ENCODE data around the gene TUBA1A. TPM values are rescaled to one million over a fixed set of nuclear protein-coding genes. Genes with fewer than 3 reads are reported as not detected.
A peak's percentile ranks its signal among the peaks of the same experiment; 100 is the strongest.

Gene TUBA1A
- total RNA-seq, 2 donors from 2014 or later: 166 to 298 TPM

DNA sequence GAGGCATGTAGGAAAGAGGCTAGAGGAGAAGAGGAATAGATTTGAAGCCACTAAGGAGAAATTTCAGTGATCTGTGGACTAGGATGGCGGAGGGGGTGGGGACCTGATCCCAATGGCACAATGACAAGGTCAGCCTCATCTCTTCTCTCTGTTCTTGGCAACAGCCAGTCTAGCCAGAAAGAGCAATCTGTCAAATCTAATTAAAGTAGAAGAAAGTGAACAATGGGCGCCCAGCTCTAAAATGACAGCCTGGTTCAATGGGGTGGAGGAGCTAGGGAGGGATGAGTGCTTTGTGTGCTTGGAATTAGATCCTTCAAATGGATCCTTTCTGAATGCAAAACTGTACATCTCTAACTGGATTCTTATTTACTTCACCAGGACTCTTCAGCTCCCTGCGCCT lies 38.8 kb upstream of the TUBA1A start:
- Mint-ChIP-seq H3K27ac (no peak overlapping the region), H3K36me3 (ENCODE audit: low read depth) (no peaks in the 10 kb centered on the region), H3K4me3 (no peak overlapping the region), H3K9me3 (no peaks in the 10 kb centered on the region), H3K4me1 (peaks cover 20% of the 10 kb centered on the region), H3K27me3 (ENCODE audit: insufficient read depth) (peaks cover 84% of the 10 kb centered on the region)
- Histone ChIP-seq H3K4me1 (ENCODE audit: control insufficient read depth, insufficient read depth, low read length) (peaks cover 3% of the 10 kb centered on the region), H3K27me3 (ENCODE audit: control insufficient read depth, insufficient read depth, low read length, poor library complexity, severe bottlenecking) (peaks cover 68% of the 10 kb centered on the region), H3K9me3 (ENCODE audit: control insufficient read depth, low read length) (no peaks in the 10 kb centered on the region), H3K36me3 (ENCODE audit: control insufficient read depth, insufficient read depth, low read length) (no peaks in the 10 kb centered on the region), H3K9ac (ENCODE audit: extremely low read depth, low read length, poor library complexity, severe bottlenecking) (no peak overlapping the region), H3K4me3 (ENCODE audit: low read length) (no peak overlapping the region), H3K27ac (ENCODE audit: low read depth, low read length) (peak overlapping the region; percentile 84)
- TF ChIP-seq, protein P1, sequence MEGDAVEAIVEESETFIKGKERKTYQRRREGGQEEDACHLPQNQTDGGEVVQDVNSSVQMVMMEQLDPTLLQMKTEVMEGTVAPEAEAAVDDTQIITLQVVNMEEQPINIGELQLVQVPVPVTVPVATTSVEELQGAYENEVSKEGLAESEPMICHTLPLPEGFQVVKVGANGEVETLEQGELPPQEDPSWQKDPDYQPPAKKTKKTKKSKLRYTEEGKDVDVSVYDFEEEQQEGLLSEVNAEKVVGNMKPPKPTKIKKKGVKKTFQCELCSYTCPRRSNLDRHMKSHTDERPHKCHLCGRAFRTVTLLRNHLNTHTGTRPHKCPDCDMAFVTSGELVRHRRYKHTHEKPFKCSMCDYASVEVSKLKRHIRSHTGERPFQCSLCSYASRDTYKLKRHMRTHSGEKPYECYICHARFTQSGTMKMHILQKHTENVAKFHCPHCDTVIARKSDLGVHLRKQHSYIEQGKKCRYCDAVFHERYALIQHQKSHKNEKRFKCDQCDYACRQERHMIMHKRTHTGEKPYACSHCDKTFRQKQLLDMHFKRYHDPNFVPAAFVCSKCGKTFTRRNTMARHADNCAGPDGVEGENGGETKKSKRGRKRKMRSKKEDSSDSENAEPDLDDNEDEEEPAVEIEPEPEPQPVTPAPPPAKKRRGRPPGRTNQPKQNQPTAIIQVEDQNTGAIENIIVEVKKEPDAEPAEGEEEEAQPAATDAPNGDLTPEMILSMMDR (conservative IDR thresholded peaks at IDR 0.05): no peak
- WGBS, 2 experiments (ENCODE audit: insufficient coverage in 1 of 2, insufficient read length in 1 of 2): 93 to 100% methylated on average over 1 to 3 of the region's 3 CpGs
- no peak for DNase-seq

DNA sequence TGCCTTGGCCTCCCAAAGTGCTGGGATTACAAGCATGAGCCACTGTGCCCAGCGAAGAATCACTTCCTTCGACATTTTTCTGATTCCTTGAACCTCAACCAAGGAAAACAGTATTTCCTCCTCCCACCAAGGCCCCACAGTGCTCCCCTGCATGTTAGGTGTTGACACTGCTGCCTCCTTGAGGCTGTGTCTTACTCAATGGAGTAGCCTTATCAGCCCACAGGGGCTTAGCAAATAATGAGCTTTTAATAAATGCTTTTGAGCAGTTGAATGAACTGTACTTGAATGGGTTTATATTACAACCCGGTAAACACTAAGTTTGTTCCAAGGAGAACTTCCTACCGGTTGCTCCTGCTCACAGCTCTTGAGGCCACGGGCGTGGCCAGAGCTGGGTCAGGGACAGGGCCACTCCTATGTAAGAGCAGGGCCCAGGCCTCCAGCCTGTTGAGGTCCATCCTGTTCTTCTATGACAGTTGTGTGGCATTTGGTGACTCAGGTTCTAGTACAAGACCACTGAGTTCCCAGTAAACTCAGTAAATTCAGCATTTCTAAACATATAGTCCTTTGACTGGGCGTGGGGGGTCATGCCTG lies 36.8 kb upstream of the TUBA1A start:
- no peak overlapping the region for H3K27ac Mint-ChIP-seq
- Histone ChIP-seq H3K36me3 (ENCODE audit: control insufficient read depth, insufficient read depth, low read length) (no peaks in the 10 kb centered on the region), H3K9ac (ENCODE audit: extremely low read depth, low read length, poor library complexity, severe bottlenecking) (no peak overlapping the region), H3K4me3 (ENCODE audit: low read length) (no peak overlapping the region), H3K4me1 (ENCODE audit: control insufficient read depth, insufficient read depth, low read length) (no peaks in the 10 kb centered on the region), H3K27ac (ENCODE audit: low read depth, low read length) (no peak overlapping the region), H3K9me3 (ENCODE audit: control insufficient read depth, low read length) (no peaks in the 10 kb centered on the region), H3K27me3 (ENCODE audit: control insufficient read depth, insufficient read depth, low read length, poor library complexity, severe bottlenecking) (peaks cover 58% of the 10 kb centered on the region)
- H3K9me3 Mint-ChIP-seq: no peaks in the 10 kb centered on the region
- peak; percentile 61 for DNase-seq
- WGBS, 2 experiments (ENCODE audit: insufficient coverage in 1 of 2, insufficient read length in 1 of 2): 87 to 89% methylated on average over 7 of the region's 7 CpGs
- peaks cover 81% of the 10 kb centered on the region for H3K27me3 Mint-ChIP-seq (ENCODE audit: insufficient read depth)
- peaks cover 14% of the 10 kb centered on the region for H3K4me1 Mint-ChIP-seq
- TF ChIP-seq, protein P1 (conservative IDR thresholded peaks at IDR 0.05): peak; percentile 23
- H3K36me3 Mint-ChIP-seq (ENCODE audit: low read depth): no peaks in the 10 kb centered on the region
- no peak overlapping the region for H3K4me3 Mint-ChIP-seq

DNA sequence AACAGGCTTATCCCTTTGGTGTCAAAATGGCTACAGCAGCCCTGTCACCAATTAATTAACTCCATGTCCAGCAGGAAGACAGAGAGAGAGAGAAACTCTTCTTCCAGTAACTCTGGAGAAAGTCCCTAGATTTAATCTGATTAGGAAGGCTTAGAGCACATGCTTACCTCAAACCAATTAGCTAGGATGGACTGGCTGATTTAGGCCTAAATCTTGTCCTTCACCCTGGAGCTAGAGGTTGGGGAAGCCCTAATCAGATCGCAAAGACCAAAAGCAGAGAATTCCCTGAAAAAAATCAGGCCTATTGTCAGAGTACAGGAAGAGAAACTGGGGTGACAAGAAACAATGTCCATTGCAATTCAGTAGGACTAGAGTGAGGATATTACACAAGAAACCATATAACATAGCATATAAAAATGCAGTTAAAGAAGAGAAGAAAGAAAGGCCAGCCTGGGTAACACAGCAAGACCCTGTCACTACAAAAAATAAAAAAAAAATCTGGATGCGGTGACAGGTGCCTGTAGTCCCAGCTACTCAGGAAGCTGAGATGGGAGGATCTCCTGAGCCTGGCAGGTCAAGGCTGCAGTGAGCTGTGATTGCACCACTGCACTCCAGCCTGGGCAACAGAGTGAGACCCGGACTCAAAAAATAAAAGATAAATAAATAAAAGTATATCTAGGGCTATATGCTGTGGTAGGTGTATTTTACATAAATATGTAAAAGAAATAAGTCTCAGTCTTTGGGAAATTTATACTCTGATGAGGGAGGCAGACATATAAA lies 34.9 kb upstream of the TUBA1A start:
- no peak overlapping the region for H3K4me3 Mint-ChIP-seq
- no peaks in the 10 kb centered on the region for H3K9me3 ChIP-seq (ENCODE audit: control insufficient read depth, low read length)
- no peaks in the 10 kb centered on the region for H3K4me1 ChIP-seq (ENCODE audit: control insufficient read depth, insufficient read depth, low read length)
- peaks cover 42% of the 10 kb centered on the region for H3K27me3 ChIP-seq (ENCODE audit: control insufficient read depth, insufficient read depth, low read length, poor library complexity, severe bottlenecking)
- H3K36me3 ChIP-seq (ENCODE audit: control insufficient read depth, insufficient read depth, low read length): no peaks in the 10 kb centered on the region
- no peak overlapping the region for H3K4me3 ChIP-seq (ENCODE audit: low read length)
- peaks cover 8% of the 10 kb centered on the region for H3K4me1 Mint-ChIP-seq
- 92 to 94% methylated on average over 2 of the region's 3 CpGs for WGBS, 2 experiments (ENCODE audit: insufficient coverage in 1 of 2, insufficient read length in 1 of 2)
- no peaks in the 10 kb centered on the region for H3K36me3 Mint-ChIP-seq (ENCODE audit: low read depth)
- no peak overlapping the region for H3K9ac ChIP-seq (ENCODE audit: extremely low read depth, low read length, poor library complexity, severe bottlenecking)
- TF ChIP-seq, protein P1 (conservative IDR thresholded peaks at IDR 0.05): no peak
- no peak for DNase-seq
- H3K9me3 Mint-ChIP-seq: no peaks in the 10 kb centered on the region
- H3K27ac ChIP-seq (ENCODE audit: low read depth, low read length): no peak overlapping the region
- H3K27ac Mint-ChIP-seq: no peak overlapping the region
- peaks cover 74% of the 10 kb centered on the region for H3K27me3 Mint-ChIP-seq (ENCODE audit: insufficient read depth)

Measured in endodermal cell (in vitro differentiated cells).